Left ventricle myocardium inferior (tissue), 1 donor: ENCODE measurements around the gene MPHOSPH9. TPM values are rescaled to one million over a fixed set of nuclear protein-coding genes. Genes with fewer than 3 reads are reported as not detected.
A peak's percentile ranks its signal among the peaks of the same experiment; 100 is the strongest.
"Not testable (repeated sequence)": the region's sequence is repeated elsewhere in the genome, so short reads cannot be mapped to it uniquely, and the experiment has no call there.

Source experiments
- DNase-seq: peaks from one replicate; pipeline ENCODE4 v3.0.0-alpha.2; 2020
- H3K27ac ChIP-seq: fragments of 200-600 bp; replicated peaks from 2 replicates; pipeline ENCODE4 v1.8.0; 2021
- H3K27me3 ChIP-seq: fragments of 200-600 bp; 2 replicates; pipeline ENCODE4 v1.8.0; 2021; ENCODE audit warnings: low read depth
- H3K36me3 ChIP-seq: fragments of 200-600 bp; 2 replicates; pipeline ENCODE4 v1.8.0; 2021
- H3K4me1 ChIP-seq: fragments of 200-600 bp; 2 replicates; pipeline ENCODE4 v1.8.0; 2021
- H3K4me3 ChIP-seq: fragments of 200-600 bp; 2 replicates; pipeline ENCODE4 v1.8.0; 2021; ENCODE audit warnings: mild to moderate bottlenecking, moderate library complexity
- H3K9me3 ChIP-seq: fragments of 200-600 bp; replicated peaks from 2 replicates; pipeline ENCODE4 v1.8.0; 2021
- intact Hi-C: fragments of 100-400 bp; cut with micrococcal nuclease; formaldehyde crosslinking; loops from one replicate; pipeline ENCODE4 v1.11.0; 2022
- total RNA-seq: library from RNA; stranded (reverse); fragmentation: NEBNext Ultra II Directional; extraction: Animal tissue kit (Norgen Biotek cat#: 25700); gene quantifications from one replicate; pipeline ENCODE4 v1.2.1, GENCODE V29; 2021
- TF ChIP-seq, protein P1 (sequence below): fragments of 200-600 bp; IDR thresholded peaks from 2 replicates; pipeline ENCODE4 v1.8.0; 2021; ENCODE audit warnings: antibody characterized with exemption, mild to moderate bottlenecking, borderline replicate concordance
- donor health status: DM: no; HTN: yes; CAD: no; lungs with severe emphysema.

The MPHOSPH9 gene
- total RNA-seq, 1 donor from 2014 or later, result 23.9 TPM

DNA sequence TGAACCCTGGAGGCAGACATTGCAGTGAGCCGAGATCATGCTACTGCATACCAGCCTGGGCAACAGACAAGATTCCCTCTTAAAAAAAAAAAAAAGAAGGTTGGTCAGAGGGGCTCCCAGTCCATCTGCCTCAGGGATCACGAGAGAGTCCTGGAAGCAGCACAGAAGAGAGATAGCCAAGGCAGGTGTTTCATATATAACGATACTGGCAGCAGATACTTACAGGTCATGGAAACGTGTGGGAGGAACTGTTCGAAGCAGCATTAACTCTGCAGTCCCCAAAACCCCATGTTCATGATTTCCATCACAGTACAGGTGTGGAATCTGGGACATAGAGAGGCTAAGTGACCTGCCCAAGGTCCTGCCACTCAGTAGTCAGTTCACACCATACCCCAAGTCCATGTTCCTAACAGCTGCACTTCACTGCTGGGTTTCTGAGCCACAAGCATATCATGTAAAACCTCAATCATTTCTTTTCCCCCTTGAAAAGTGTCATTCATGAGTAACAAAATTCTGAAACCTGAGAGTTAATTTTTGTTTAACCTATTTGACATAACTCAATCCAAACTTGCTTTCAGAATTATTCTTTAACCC is 22.0 kb upstream of the MPHOSPH9 start:
- H3K27ac ChIP-seq, result no peak overlapping the region
- no peak overlapping the region for H3K4me3 ChIP-seq

DNA sequence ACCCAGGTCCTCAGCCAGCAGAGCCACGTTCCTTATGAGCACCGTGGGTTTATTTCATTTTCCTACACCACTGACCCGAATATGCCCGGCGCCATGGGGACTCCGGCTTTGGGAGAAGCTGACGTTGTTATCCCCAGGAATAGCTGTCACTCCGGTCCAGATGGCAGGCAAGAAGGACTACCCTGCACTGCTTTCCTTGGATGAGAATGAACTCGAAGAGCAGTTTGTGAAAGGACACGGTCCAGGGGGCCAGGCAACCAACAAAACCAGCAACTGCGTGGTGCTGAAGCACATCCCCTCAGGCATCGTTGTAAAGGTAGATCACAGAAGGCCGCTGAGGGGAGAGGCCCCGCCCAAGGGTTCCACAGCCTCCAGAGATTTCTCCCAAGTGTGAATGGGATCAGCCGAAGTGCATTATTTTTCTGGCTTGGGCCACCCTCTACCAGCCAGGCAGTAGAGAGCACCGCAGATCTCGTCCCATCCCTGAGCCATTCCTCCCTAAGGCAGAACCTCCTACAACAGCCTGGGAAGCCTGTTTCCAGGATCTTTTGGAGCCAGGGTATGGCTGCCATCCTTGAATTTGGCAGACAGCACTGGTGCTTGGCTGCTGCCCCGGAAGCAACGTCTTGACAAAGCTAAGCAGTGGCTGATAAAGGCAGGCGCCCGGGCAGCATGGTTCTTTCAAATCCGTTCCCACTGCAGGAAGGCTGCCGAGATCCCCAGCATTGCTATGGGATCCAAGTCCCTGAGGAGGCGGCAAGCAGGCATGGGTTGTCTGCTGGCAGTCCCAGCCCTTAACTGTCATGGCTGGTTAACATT is 20.9 kb upstream of the MPHOSPH9 start:
- no peaks in the 10 kb centered on the region for H3K27me3 ChIP-seq
- H3K36me3 ChIP-seq, result peaks cover 51% of the 10 kb centered on the region
- H3K9me3 ChIP-seq, result no peaks in the 10 kb centered on the region
- TF ChIP-seq, protein P1, sequence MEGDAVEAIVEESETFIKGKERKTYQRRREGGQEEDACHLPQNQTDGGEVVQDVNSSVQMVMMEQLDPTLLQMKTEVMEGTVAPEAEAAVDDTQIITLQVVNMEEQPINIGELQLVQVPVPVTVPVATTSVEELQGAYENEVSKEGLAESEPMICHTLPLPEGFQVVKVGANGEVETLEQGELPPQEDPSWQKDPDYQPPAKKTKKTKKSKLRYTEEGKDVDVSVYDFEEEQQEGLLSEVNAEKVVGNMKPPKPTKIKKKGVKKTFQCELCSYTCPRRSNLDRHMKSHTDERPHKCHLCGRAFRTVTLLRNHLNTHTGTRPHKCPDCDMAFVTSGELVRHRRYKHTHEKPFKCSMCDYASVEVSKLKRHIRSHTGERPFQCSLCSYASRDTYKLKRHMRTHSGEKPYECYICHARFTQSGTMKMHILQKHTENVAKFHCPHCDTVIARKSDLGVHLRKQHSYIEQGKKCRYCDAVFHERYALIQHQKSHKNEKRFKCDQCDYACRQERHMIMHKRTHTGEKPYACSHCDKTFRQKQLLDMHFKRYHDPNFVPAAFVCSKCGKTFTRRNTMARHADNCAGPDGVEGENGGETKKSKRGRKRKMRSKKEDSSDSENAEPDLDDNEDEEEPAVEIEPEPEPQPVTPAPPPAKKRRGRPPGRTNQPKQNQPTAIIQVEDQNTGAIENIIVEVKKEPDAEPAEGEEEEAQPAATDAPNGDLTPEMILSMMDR, result no peak
- H3K4me3 ChIP-seq, result no peak overlapping the region
- peaks cover 45% of the 10 kb centered on the region for H3K4me1 ChIP-seq
- intact Hi-C loops, result no loop called here
- H3K27ac ChIP-seq, result peak overlapping the region; percentile 30
- peak; percentile 52 for DNase-seq

More for the DNA sequence above, 22.0 kb upstream of the MPHOSPH9 start:
- Histone ChIP-seq H3K9me3 (no peaks in the 10 kb centered on the region), H3K36me3 (peaks cover 61% of the 10 kb centered on the region), H3K27me3 (no peaks in the 10 kb centered on the region), H3K4me1 (peaks cover 45% of the 10 kb centered on the region)
- intact Hi-C loops, result no loop called here
- DNase-seq, result no peak
- TF ChIP-seq, protein P1, result no peak

DNA sequence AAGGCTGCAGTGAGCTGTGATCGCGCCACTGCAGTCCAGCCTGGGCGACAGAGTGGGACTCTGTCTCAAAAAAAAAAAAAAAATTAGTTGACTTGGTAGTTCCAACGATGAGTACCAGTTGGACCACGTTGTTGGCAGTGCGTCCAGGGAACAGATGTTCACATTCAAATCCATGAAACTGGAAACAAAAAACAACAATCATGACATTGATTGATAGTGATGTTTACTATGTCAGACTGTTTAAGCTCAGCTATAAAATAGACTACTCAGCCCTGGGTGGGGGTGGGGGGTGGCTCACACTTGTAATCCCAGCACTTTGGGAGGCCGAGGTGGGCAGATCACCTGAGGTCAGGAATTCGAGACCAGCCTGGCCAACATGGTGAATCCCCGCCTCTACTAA is 19.4 kb upstream of the MPHOSPH9 start:
- H3K36me3 ChIP-seq, result peaks cover 44% of the 10 kb centered on the region
- intact Hi-C loops, H3K27ac ChIP-seq, DNase-seq, H3K4me3 ChIP-seq, H3K27me3 ChIP-seq, H3K9me3 ChIP-seq: not testable (repeated sequence)
- H3K4me1 ChIP-seq, result peaks cover 40% of the 10 kb centered on the region

DNA sequence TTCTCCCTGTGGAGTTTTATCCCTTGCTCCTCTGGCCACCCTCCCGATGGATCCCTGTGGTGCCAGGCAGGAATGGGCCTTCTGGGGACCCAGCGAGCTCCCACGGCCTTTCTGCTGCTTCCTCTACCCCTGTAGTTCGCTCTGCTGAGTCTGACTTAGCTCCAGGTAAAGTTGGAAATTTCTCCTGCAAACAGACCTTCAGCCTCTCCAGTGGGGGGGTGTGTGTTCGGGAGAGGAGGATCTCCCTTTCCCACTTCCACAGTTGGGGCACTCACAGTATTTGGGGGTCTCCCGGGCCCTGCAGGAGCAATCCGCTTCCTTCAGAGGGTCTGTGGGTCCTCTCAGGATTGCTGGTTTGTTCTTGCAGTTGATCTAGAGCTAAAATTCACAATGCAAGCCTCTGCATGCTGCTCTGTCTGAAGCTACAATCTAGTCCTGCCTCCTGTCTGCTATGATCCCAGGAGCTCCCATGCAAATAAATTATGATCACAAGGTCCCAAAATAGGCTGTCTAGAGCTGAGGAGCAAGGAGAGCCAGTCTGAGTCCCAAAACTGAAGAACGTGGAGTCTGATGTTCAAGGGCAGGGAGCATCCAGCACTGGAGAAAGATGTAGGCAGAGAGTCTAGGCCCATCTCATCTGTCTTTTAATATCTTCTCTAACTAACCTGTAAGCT is 18.6 kb upstream of the MPHOSPH9 start:
- intact Hi-C loops, result no loop called here
- TF ChIP-seq, protein P1, result no peak
- H3K36me3 ChIP-seq, result peaks cover 36% of the 10 kb centered on the region
- H3K27me3 ChIP-seq, result no peaks in the 10 kb centered on the region
- peaks cover 40% of the 10 kb centered on the region for H3K4me1 ChIP-seq
- H3K4me3 ChIP-seq, result no peak overlapping the region
- no peak overlapping the region for H3K27ac ChIP-seq
- DNase-seq, result no peak
- no peaks in the 10 kb centered on the region for H3K9me3 ChIP-seq

DNA sequence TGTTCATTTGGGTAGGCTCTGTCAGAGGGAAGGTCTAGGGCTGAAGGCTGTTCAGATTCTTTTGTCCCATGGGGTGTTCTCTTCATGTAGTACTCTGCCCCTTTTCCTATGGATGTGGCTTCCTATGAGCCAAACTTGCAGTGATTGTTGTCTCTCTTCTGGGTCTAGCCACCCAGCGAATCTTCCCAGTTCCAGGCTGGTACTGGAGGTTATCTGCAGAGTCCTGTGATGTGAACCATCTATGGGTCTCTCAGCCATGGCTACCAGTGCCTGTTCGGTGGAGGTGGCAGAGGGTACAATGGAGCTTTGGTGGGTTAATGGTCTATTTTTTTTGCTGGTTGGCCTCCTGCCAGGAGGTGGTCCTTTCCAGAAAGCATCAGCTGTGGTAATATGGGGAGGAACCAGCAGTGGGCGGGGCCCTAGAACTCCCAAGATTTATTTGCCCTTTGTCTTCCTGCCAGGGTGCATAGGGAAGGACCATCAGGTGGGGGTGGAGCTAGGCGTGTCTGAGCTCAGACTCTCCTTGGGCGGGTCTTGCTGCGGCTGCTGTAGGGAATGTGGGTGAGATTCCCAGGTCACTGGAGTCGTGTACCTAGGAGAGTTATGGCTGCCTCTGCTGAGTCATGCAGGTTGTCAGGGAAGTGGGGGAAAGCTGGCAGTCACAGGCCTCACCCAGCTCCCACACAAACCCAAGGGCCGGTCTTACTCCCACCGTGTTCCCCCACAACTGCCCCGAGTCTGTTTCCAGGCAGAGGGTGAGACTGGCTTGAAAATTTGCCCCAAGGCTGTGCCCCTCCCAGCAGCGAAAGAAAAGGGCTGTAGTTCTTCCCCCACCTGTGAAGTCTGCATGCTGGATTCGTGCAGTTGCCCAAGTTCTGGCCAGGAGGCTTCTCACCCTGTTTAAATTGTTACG is 17.8 kb upstream of the MPHOSPH9 start:
- TF ChIP-seq, protein P1, result no peak
- Histone ChIP-seq H3K27me3 (no peaks in the 10 kb centered on the region), H3K4me1 (peaks cover 40% of the 10 kb centered on the region), H3K4me3 (no peak overlapping the region), H3K36me3 (peaks cover 28% of the 10 kb centered on the region), H3K9me3 (no peaks in the 10 kb centered on the region), H3K27ac (no peak overlapping the region)
- intact Hi-C loops, result no loop called here
- no peak for DNase-seq

DNA sequence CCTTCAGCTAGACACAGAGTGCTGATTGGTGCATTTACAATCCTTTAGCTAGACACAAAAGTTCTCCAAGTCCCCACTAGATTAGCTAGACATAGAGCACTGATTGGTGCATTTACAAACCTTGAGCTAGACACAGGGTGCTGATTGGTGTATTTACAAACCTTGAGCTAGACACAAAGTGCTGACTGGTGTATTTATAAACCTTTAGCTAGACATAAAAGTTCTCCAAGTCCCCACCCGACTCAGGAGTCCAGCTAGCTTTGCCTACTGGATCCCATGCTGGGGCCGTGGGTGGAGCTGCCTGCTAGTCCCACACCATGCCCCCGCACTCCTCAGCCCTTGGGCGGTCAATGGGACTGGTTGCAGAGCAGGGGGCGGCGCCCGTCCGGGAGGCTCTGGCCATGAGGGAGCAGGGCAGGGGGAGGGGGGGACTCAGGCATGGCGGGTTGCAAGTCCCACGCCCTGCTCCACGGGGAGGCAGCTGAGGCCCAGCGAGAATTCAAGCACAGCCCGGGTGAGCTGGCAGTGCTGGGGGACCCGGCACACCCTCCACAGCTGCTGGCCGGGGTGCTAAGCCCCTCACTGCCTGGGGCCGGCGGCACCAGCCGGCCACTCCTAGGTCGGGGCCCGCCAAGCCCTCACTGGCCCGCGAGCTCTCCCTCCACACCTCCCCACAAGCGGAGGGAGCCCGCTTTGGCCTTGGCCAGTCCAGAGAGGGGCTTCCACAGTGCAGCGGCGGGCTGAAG is 16.2 kb upstream of the MPHOSPH9 start:
- H3K9me3 ChIP-seq, H3K4me3 ChIP-seq, intact Hi-C loops, H3K27ac ChIP-seq, DNase-seq, H3K27me3 ChIP-seq: not testable (repeated sequence)
- Histone ChIP-seq H3K36me3 (peaks cover 16% of the 10 kb centered on the region), H3K4me1 (peaks cover 30% of the 10 kb centered on the region)

DNA sequence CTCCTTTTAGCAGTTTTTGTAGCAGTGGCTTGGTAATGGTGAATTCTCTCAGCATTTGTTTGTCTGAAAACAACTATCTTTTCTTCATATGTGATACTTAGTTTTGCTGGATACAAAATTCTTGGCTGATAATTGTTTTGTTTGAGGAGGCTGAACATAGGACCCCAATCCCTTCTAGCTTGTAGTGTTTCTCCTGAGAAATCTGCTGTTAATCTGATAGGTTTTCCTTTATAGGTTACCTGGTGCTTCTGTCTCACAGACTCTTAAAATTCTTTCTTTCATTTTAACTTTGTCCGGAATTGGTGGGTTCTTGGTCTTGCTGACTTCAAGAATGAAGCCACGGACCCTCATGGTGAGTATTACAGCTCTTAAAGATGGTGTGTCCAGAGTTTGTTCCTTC is 15.2 kb upstream of the MPHOSPH9 start:
- H3K27ac ChIP-seq, H3K4me3 ChIP-seq, DNase-seq, H3K36me3 ChIP-seq, H3K9me3 ChIP-seq, intact Hi-C loops, H3K27me3 ChIP-seq: not testable (repeated sequence)
- peaks cover 24% of the 10 kb centered on the region for H3K4me1 ChIP-seq
